NCI-H146 (cell line): ENCODE data around the gene CAPN1.
"Not testable (repeated sequence)": the region's sequence is repeated elsewhere in the genome, so short reads cannot be mapped to it uniquely, and the experiment has no call there.

Source experiments
- DNase-seq: peaks from one replicate; lab custom pipeline; 2025; lab: John Stamatoyannopoulos, UW

The CAPN1 gene

DNA sequence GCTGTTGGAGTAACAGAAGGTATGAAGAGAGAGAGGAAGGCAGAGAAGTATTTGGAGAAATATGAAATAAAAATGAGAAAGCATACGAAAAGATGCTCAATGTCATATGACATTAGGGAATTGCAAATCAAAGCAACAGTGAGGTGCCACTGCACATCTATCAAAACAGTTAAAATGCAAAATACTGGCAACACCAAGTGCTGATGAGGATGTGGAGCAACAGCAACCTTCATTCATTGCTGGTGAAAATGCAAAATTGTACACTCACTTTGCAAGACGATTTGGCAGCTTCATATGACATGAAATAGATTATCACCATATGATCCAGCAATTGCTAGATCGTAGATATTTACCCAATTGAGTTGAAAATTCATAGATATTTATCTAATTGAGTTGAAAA is 21.1 kb upstream of the CAPN1 start:
- no peak for DNase-seq

DNA sequence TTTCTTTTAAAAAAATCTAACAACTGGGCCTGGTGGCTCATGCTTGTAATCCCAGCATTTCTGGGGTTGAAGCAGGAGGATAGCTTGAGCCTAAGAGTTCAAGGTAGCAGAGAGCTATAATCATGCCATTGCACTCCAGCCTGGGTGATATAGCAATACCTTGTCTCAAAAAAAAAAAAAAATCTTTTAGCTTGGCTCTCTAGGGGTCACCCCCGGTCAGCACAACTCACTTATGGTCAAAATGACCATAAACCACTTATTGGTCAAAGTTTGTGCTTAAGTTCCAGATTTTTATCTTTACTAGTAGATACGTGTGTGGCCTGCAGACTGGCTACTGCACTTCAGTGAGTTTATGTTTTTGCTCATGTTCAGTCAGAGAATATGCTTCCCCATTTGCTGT is 18.0 kb upstream of the CAPN1 start:
- no peak for DNase-seq

DNA sequence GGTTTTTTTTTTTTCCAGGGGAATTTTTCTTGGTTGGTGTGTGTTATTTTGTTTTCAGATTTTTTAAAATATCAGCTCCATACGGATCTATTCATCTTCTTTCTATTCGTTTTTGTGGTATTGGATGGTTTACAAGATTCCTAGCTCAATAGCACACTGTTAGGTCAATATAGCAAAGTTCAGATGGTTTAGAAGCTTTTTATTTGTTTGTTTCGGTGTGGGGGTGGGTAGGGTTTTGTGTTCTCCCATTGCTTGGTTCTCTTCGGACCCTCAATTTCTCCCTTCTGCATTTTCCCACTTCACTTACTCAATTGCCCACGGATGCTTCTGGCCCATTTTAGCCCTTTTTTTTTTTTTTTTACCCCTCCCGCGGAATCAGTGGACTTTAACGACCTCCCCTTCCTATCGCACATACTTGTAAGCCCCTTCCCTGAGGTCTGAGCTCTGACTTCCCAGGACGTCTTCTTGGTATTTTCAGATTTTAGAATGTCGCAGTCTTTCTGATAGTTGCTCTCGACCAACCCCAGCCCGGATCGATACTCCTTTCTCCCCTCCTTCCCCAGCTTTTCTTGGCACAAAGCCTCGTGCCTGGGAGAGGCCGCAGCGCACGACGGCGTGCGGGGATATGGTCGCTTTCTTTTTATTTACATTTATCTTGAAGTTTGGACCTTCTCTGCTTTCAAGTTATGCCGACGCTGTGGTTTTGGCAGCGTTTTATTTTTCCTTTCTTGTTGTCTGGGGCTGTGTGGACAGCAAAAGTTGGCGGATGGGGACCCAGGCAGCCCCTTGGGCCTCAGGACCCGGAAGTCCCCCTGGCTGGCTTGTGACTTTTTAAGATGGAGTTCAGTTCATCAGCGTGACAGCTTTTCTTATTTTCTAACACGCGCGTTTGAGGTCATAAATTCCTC is 16.1 kb upstream of the CAPN1 start:
- DNase-seq, result no peak

DNA sequence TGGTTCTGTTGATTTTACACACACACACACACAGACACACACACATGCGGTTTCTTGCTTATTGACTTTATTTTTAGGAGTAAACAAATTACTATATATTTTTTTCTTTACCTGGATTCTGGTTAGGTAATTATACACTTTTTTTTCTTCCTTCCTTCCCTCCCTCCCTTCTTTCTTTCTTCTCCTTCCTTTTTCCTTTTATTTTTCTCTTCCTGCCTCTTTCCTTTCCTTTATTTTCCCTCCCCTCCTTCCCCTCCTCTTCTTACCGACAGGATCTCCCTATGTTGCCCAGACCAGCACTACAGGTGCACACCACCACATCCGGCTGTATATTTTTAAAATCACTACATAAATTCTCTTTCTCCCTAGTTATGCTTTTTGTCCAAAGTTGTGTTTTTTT is 14.8 kb upstream of the CAPN1 start:
- no peak for DNase-seq

DNA sequence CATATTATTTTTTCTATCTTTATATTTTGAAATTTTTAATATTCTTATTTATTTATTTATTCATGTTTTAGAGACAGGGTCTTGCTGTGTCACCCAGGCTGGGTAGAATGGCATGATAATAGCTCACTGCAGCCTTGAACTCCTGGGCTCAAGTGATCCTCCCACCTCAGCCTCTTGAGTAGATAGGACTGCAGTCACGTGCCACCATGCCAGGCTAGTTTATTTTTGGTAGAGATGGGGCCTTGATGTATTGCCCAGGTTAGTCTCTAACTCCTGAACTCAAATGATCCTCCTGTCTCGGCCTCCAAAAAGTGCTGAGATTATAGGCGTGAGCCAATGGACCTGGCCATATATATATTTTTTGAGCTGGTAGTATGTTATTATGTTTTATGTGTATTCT is 14.1 kb upstream of the CAPN1 start:
- DNase-seq, result no peak

DNA sequence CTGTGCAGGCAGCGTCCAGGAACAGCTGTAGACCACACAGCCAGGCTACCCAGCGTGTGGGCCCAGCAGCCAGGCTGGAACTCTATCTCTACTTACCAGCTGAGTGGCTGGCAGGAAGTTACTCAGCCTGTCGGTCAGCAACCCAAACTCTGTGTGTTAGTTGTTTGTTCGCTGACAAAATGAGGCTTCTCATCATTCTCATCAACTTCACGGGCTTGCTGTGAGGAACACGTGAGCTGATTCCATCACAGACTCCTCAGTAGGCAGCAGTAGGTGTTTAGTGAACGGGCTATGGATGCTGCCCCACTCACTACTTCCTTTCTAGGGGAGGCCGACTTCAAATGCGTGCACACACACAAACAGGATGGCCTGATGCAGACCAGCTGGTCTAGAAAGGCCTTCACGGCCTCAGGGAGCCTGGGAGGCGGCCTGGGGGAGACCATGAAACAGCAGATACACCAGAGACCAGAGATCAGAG is 12.5 kb upstream of the CAPN1 start:
- no peak for DNase-seq

DNA sequence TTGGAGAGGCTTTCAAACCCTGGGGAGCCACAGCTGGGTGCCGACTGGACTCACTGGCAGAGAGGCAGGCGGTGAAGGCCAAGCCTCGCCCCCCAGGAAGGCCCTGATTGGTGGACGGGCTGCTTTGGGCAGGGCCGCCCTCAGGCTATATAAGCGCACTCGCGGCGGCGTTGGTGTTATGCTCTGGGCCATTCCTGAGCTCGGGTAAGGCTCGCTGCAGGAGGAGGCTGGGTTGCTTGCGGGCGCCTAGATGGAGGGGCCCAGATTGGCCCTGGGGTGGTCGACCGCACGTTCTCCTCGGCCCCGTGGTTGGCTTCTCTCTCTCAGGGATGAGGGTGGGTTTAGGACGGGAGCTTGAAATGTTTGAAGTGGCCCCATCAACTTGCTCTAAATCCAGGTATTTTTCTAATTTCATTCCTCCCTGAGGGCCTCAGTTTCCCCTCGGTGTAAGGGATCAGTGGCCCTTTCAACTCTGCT is 11.6 kb upstream of the CAPN1 start, which contains the start of gene SPDYC:
TSS of gene SPDYC (plus strand) at position 176 of the 477 bp plus-strand sequence. CDS start 1,125 bp downstream, outside the sequence.
- DNase-seq, result peak; percentile 51

DNA sequence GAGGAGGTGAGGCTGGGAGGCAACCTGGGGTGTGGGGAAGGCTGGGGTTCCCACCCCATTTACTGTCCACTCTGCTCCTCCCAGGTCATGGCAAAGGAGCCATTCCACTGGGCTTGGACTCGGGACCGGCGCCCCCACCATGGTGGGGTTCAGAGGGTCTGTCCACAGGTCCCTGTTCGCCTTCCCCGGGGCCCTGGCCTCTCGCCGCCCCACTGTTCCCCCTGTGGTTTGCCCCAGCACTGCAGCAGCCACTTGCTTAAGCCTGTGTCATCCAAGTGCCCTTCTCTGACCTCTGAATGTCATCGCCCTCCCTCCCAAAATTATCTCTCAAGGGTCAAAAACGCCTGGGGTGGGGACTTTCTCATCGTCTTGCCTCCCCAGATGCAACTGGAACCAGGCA is 9.1 kb upstream of the CAPN1 start:
- no peak for DNase-seq

DNA sequence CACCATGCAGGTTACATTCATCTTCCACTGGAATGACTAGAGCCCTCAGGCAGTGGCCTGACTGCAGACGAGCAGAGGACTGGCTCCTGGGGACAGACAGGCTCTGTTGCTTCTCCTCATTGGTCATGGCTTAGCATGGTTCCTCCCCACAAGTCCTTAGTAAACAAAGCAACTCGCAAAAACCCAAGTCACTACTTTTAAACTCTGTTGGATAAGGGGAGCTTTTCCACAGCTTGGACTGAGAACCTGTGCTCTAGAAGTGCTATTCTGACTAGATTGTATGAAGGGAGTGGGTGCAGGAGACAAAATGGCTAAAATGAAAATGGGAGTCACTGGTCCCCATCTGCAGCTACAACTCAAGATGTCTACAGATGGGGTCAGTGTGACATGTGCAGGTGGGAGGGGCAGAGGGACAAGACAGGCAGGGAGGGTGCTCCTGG is 7.1 kb upstream of the CAPN1 start:
- DNase-seq, result not testable (repeated sequence)

DNA sequence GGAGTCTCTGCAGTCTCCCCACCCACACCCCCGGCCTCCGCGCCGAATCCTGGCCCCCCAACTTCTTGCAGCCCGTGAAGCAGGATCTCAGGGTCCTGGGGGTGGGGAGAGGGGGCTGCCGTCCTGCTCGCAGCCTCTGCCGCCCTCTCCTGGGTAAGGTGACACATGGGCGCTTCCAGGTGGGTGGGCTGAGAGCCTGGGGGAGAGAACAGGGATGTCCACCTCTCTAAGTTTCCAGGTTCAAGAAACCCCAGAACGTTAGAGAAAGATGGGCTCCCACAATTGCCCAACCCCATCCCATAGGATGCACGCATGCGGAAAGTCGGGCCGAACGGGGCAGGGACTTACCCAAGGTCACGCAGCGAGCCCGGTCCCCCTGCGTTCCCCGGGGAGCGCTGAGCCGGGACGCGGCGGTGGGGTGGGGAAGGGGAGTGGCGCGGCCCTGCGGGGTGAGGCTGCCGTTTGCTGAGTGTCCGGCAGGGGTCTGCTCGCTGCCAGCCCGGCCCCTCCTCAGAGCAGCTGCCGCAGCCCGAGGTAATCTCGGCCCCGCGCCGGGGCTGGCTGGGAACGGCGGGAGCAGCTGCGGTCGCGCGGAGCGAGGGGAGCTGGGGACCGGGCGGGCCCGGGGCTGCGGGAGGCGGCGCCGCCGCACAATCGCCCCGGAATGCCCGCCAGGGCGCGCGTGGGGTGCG is 705 bp upstream of the CAPN1 start:
- DNase-seq, result peak; percentile 78

DNA sequence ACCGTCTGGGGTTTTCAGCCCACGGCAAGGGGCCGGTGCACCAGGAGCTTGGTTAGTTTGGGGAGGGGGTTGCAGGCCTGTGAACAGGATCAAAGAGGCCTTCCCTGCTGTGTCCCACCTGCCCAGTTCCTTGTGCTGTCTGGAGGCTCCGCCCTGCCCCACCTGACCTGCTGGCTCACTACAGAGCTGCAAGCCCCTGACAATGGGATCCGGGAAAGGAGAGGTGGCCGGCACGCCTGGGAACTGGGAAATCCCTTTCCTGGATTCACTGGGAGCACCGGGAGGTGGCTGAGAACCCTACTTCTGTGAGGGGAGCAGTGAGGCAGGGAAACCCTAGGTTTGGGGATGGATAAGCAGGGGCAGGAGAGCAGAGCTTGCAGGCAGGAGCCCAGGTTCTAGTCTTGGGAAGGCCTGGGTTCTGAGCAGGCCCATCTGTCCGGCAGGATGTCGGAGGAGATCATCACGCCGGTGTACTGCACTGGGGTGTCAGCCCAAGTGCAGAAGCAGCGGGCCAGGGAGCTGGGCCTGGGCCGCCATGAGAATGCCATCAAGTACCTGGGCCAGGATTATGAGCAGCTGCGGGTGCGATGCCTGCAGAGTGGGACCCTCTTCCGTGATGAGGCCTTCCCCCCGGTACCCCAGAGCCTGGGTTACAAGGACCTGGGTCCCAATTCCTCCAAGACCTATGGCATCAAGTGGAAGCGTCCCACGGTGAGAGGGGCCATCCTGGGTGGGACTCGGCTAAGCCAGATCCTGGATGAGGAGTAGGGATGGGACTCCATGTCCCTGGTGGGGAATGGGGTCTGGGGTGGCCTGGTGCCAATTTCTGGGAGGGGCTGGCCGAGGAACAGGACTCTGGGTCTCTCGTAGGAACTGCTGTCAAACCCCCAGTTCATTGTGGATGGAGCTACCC is 786 bp downstream of the CAPN1 start:
- DNase-seq, result peak; percentile 83

DNA sequence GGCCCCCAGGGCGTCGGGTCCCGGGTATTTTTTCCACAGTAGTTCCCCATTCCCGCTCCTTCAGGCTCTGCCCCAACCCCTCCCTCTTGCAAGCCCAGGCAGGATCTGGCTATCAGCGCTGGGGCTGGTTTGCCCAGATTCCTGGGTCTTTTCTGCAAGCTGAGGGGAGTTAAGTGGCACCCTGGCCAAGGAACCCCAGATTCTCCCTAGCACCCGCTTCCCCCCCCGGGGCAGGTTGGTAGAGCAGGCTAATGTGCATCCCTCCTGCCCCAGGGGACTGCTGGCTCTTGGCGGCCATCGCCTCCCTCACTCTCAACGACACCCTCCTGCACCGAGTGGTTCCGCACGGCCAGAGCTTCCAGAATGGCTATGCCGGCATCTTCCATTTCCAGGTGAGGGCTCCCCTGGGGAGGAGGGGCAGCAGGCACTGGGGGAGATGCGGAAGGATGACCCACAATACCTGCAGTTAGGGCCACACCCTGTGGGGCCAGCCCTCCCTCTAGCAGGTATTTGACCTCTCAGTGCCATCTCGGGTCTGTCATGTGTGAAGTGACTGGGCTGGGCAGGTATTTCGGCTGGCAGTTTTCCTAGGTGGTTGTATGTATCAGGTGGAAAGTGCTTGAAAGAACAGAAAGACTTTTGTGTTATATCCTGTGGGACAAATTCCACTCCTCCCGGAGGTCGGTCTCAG is 1.6 kb downstream of the CAPN1 start:
- no peak for DNase-seq

DNA sequence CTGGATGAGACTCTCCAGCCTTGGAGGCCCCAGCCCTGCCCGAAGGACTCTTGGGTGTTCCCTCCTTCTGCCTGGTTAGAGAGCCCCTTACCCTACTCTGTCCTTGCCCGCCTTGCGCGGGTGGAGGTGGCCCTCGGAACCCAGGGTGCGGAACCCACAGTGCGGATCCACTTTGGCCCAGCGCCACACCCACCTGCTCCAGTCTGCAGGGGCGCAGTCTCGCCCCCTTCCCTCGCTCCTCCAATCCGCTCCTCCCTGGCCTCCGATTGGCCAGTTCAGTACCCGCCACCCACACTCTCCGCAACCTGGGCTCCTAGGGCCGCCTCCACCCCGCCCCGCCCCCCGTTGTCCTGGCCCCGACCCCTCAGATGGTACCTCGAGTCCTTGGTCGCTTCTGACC is 2.4 kb downstream of the CAPN1 start:
- no peak for DNase-seq

DNA sequence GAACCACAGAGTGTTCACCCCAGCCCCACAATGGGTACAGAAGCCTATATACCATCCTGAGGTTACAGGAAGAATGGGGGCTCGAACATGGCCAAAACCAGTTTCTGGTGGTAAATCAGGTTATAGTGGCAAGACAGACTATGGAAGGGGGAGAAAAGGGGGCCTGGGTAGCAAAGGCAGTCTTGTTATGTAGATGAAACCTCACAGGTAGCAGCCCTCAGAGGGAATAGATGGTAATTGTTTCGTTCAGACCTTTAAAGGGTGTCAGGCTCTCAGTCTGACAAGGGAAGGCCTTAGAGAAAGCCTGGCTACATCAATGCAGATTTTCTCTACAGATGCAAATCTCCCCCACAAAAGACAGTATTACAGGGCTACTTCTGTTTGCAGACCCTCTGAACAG is 3.4 kb downstream of the CAPN1 start:
- no peak for DNase-seq

DNA sequence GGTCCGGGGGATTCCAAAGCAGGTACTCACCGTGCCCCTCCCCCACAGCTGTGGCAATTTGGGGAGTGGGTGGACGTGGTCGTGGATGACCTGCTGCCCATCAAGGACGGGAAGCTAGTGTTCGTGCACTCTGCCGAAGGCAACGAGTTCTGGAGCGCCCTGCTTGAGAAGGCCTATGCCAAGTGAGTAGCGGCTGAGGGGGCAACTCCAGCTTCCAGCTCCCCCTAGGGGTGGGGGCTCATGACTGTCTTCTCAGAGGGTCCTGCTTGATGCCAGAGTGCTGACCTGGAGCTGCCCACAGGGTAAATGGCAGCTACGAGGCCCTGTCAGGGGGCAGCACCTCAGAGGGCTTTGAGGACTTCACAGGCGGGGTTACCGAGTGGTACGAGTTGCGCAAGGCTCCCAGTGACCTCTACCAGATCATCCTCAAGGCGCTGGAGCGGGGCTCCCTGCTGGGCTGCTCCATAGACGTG is 4.2 kb downstream of the CAPN1 start:
- no peak for DNase-seq

DNA sequence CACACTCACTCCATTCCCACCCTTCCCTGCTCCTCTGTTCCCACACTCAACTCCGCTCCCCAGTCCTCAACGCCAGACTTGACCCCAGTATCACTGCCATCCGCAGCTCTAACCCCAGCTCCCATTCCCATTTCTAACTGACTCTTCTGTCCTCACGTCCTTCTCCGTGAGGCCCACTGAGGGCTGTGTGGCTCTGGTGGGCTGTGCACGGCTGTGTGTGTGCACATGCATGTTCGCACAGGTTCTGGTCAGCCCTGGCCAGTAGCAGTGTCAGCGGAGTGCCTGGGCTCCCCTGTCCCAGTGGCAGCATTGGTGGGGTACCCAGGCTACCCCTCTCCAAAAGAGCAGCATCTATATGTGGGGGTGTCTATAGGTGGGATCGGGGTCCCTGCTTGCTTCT is 5.0 kb downstream of the CAPN1 start:
- no peak for DNase-seq

DNA sequence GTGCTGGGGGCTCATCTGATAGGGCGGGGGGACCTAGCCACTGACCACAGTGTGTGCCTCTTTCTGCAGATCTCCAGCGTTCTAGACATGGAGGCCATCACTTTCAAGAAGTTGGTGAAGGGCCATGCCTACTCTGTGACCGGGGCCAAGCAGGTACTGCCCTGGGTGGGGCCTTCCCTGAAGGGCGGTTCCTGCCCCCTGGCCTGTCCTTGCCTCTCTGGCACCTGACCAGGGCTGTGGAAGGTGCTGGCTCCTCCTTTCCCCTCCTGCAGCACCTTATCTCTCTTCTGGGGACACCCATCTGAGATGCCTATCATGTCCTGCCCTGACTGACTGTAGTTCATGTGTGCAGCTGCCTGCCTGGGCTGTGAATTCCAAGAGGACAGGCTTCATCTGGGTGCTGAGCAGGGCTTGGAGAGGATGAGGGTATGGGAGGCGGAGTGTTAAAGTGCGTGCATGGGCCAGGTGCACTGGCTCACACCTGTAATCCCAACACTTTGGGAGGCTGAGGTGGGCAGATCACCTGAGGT is 5.5 kb downstream of the CAPN1 start:
- DNase-seq, result no peak

DNA sequence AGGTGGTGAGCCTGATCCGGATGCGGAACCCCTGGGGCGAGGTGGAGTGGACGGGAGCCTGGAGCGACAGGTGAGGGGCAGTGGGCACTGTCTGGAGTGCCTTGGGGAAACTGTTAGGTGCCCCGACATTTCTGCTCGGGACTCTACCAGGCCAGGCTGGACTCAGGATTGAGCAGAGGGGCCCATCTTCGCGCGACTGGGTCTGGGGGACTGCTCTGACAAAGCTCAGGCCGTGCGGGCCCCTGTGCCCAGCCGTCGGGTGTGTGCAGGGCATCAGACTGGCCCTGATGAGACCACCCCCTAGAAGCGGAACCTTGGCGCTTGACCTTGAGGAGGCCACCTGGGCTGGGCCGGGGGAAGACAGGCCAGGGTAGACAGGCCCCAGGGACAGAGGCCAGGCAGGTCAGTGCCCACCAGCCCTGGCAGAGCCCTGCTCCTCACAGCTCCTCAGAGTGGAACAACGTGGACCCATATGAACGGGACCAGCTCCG is 6.3 kb downstream of the CAPN1 start:
- no peak for DNase-seq

DNA sequence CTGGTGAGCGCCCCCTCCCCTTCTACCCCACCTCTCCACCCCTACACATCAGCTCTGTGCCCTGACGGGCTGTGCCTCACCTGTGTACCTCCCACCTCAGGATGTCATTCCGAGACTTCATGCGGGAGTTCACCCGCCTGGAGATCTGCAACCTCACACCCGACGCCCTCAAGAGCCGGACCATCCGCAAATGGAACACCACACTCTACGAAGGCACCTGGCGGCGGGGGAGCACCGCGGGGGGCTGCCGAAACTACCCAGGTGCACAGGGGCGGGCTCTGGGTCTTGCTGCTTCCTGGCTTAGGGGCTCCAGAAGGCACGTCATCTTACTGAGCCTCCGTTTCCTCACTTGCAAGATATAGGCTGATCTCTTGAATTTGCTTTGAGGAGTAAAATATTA is 6.8 kb downstream of the CAPN1 start:
- no peak for DNase-seq

DNA sequence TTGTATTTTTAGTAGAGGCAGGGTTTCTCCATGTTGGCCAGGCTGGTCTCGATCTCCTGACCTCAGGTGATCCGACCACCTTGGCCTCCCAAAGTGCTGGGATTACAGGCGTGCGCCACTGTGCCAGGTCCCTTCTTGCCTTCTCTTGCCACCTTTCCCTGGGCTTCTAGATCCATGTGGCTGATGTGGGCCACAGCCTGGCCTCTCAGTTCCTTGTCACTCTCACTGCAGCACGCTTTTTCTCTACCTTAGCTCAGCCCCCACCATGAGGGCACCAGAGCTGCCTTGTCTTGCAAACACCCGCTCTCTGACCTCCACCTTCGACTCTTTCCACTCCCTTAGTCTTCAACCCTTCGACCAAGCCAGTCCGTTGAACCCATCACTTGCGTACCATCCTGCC is 7.5 kb downstream of the CAPN1 start:
- no peak for DNase-seq

DNA sequence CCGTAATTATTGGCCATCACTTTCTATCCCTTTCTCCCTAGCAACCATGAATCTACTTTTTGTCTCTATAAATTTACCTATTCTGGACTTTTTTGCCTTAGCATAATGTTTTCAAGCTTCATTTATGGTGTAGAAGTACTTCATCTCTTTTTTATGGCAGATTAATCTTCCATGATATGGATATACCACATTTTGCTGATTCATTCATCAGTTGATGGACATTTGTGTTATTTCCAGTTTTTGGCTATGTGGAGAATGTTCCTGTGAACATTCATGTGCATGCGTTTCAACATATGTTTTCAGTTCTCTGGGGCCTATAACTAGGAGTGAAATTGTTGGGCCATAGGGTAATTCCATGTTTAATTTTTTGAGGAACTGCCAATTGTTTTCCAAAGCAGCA is 12.8 kb downstream of the CAPN1 start:
- no peak for DNase-seq
